ENCODE data around the gene DUSP16. TPM values are rescaled to one million over a fixed set of nuclear protein-coding genes. Genes with fewer than 3 reads are reported as not detected.

The DUSP16 gene
- polyA plus RNA-seq, 1 donor from 2014 or later, result 33.7 TPM

Other genes with a start within 250 kb of the DUSP16 start
- gene MANSC1, start 212.6 kb downstream of the DUSP16 start, polyA plus RNA-seq (ENCODE audit: insufficient read depth, low read depth, low replicate concordance), result 26.8 TPM
- gene BORCS5, start 205.8 kb downstream of the DUSP16 start, polyA plus RNA-seq (ENCODE audit: insufficient read depth, low read depth, low replicate concordance), result 29.7 TPM
- 34.8 TPM for gene CREBL2, start 49.0 kb upstream of the DUSP16 start, polyA plus RNA-seq (ENCODE audit: insufficient read depth, low read depth, low replicate concordance)
- 11.3 TPM for gene GPR19, start 133.3 kb upstream of the DUSP16 start, polyA plus RNA-seq (ENCODE audit: insufficient read depth, low read depth, low replicate concordance)
- 81.4 TPM for gene CDKN1B, start 154.5 kb upstream of the DUSP16 start, polyA plus RNA-seq (ENCODE audit: insufficient read depth, low read depth, low replicate concordance)
- 23.9 TPM for gene APOLD1, start 222.8 kb upstream of the DUSP16 start, polyA plus RNA-seq (ENCODE audit: insufficient read depth, low read depth, low replicate concordance)